Loucy (cell line): ENCODE results near the gene BCAS1.

ENCODE experiments used
- H2AFZ ChIP-seq: fragments of 200-600 bp; sonication (generic); 2 replicates; pipeline ENCODE4 v1.6.0; 2016; ENCODE audit warnings: antibody characterized with exemption, mild to moderate bottlenecking, low read length, moderate library complexity
- H3F3A ChIP-seq: fragments of 200-600 bp; 2 replicates; pipeline ENCODE4 v1.6.0; 2016; ENCODE audit warnings: antibody characterized with exemption, low read depth, mild to moderate bottlenecking
- H3K27me3 ChIP-seq: fragments of 200-600 bp; sonication (generic); 2 replicates; pipeline ENCODE4 v1.6.1; 2014; ENCODE audit warnings: low read length, mild to moderate bottlenecking; ENCODE audit not compliant: insufficient read depth, poor library complexity, severe bottlenecking
- H3K36me3 ChIP-seq: fragments of 200-600 bp; sonication (generic); 2 replicates; pipeline ENCODE4 v1.6.1; 2016; ENCODE audit warnings: low read length; ENCODE audit not compliant: insufficient read depth
- H3K4me1 ChIP-seq: fragments of 200-600 bp; sonication (generic); 2 replicates; pipeline ENCODE4 v1.5.1; 2014; ENCODE audit warnings: low read length, mild to moderate bottlenecking; ENCODE audit not compliant: insufficient read depth, poor library complexity, severe bottlenecking
- H3K4me2 ChIP-seq: fragments of 200-600 bp; sonication (generic); 2 replicates; pipeline ENCODE4 v1.6.0; 2014; ENCODE audit warnings: antibody characterized with exemption, low read length, low read depth, mild to moderate bottlenecking; ENCODE audit not compliant: poor library complexity, severe bottlenecking
- H3K4me3 ChIP-seq: fragments of 200-600 bp; sonication (generic); 2 replicates; pipeline ENCODE4 v1.5.1; 2014; ENCODE audit warnings: low read length, mild to moderate bottlenecking, mixed read lengths; ENCODE audit not compliant: poor library complexity, severe bottlenecking
- H3K79me2 ChIP-seq: fragments of 200-600 bp; sonication (generic); 2 replicates; pipeline ENCODE4 v1.6.1; 2014; ENCODE audit warnings: low read length; ENCODE audit not compliant: insufficient read depth
- H3K9ac ChIP-seq: fragments of 200-600 bp; sonication (generic); 2 replicates; pipeline ENCODE4 v1.6.0; 2014; ENCODE audit warnings: mild to moderate bottlenecking, low read depth, low read length, moderate library complexity; ENCODE audit not compliant: poor library complexity, severe bottlenecking
- H3K9me2 ChIP-seq: fragments of 200-600 bp; sonication (generic); replicated peaks from 2 replicates; pipeline ENCODE4 v1.6.1; 2016; ENCODE audit warnings: low read depth, low read length, mixed read lengths
- H3K9me3 ChIP-seq: fragments of 200-600 bp; sonication (generic); 2 replicates; pipeline ENCODE4 v1.6.1; 2014; ENCODE audit warnings: mild to moderate bottlenecking, antibody characterized with exemption, low read length, low read depth; ENCODE audit not compliant: insufficient read depth
- H4K20me1 ChIP-seq: fragments of 200-600 bp; sonication (generic); 2 replicates; pipeline ENCODE4 v1.6.0; 2014; ENCODE audit warnings: antibody characterized with exemption, low read length, mild to moderate bottlenecking; ENCODE audit not compliant: insufficient read depth, poor library complexity, severe bottlenecking
- CTCF ChIP-seq: fragments of 200-600 bp; sonication (generic); conservative IDR thresholded peaks from 2 replicates; pipeline ENCODE4 v1.5.1; 2014; ENCODE audit warnings: mild to moderate bottlenecking, antibody characterized with exemption, low read length
- EZH2phosphoT487 ChIP-seq: fragments of 200-600 bp; IDR thresholded peaks from 2 replicates; pipeline ENCODE4 v1.6.1; 2018; ENCODE audit warnings: antibody characterized with exemption, mild to moderate bottlenecking, moderate library complexity, borderline replicate concordance

Gene BCAS1

GRCh38 chr20:54041336-54041735, 29.1 kb downstream of the BCAS1 start:
- Histone ChIP-seq H3K9ac (no peak overlapping the region), H3K4me1 (no peaks in the 10 kb centered on the region), H3K9me3 (no peaks in the 10 kb centered on the region), H2AFZ (no peak overlapping the region), H3K9me2 (no peaks in the 10 kb centered on the region), H4K20me1 (no peaks in the 10 kb centered on the region), H3K27me3 (no peaks in the 10 kb centered on the region), H3K4me3 (no peak overlapping the region), H3F3A (no peaks in the 10 kb centered on the region), H3K79me2 (no peaks in the 10 kb centered on the region), H3K4me2 (no peak overlapping the region), H3K36me3 (no peaks in the 10 kb centered on the region)
- TF ChIP-seq EZH2phosphoT487, result no peak

GRCh38 chr20:54040531-54040930, 29.9 kb downstream of the BCAS1 start:
- Histone ChIP-seq H3K36me3 (no peaks in the 10 kb centered on the region), H2AFZ (no peak overlapping the region), H3K79me2 (no peaks in the 10 kb centered on the region), H4K20me1 (no peaks in the 10 kb centered on the region), H3K4me1 (no peaks in the 10 kb centered on the region), H3K9ac (no peak overlapping the region), H3F3A (no peaks in the 10 kb centered on the region), H3K9me2 (no peaks in the 10 kb centered on the region), H3K4me3 (no peak overlapping the region), H3K9me3 (no peaks in the 10 kb centered on the region), H3K27me3 (no peaks in the 10 kb centered on the region), H3K4me2 (no peak overlapping the region)
- TF ChIP-seq EZH2phosphoT487, result no peak
- no peak for TF ChIP-seq CTCF

- H3K9me2 ChIP-seq, result no peaks in the 10 kb centered on the region
- H3K36me3 ChIP-seq, result no peaks in the 10 kb centered on the region
- H3K4me1 ChIP-seq, result no peaks in the 10 kb centered on the region
- no peak overlapping the region for H3K9ac ChIP-seq
- no peak overlapping the region for H3K4me3 ChIP-seq
- H3F3A ChIP-seq, result no peaks in the 10 kb centered on the region
- TF ChIP-seq EZH2phosphoT487 (no peak), CTCF (no peak)
- H3K4me2 ChIP-seq, result no peak overlapping the region
- H3K9me3 ChIP-seq, result no peaks in the 10 kb centered on the region
- H2AFZ ChIP-seq, result no peak overlapping the region
- no peaks in the 10 kb centered on the region for H4K20me1 ChIP-seq
- H3K27me3 ChIP-seq, result no peaks in the 10 kb centered on the region
- H3K79me2 ChIP-seq, result no peaks in the 10 kb centered on the region
Measured at GRCh38 chr20:54038961-54039360, 31.4 kb downstream of the BCAS1 start.

GRCh38 chr20:54037525-54037924, 32.9 kb downstream of the BCAS1 start:
- TF ChIP-seq CTCF (no peak), EZH2phosphoT487 (no peak)
- Histone ChIP-seq H3K4me3 (no peak overlapping the region), H4K20me1 (no peaks in the 10 kb centered on the region), H3K79me2 (no peaks in the 10 kb centered on the region), H3K9ac (no peak overlapping the region), H3K9me3 (no peaks in the 10 kb centered on the region), H3K4me1 (no peaks in the 10 kb centered on the region), H3F3A (no peaks in the 10 kb centered on the region), H3K36me3 (no peaks in the 10 kb centered on the region), H3K4me2 (no peak overlapping the region), H2AFZ (no peak overlapping the region), H3K27me3 (no peaks in the 10 kb centered on the region), H3K9me2 (no peaks in the 10 kb centered on the region)
